Measurements from ENCODE around the gene HOXA7. TPM values are rescaled to one million over a fixed set of nuclear protein-coding genes. Genes with fewer than 3 reads are reported as not detected.
A peak's percentile ranks its signal among the peaks of the same experiment; 100 is the strongest.

The HOXA7 gene
- total RNA-seq, 3 donors from 2014 or later = 17.1 to 29.8 (median 27.9) TPM

- Histone ChIP-seq H3K4me1 (ENCODE audit: low read depth) (peaks cover 40% of the 10 kb centered on the region), H3K4me3 (peak overlapping the region; percentile 7), H3K9me3 (no peaks in the 10 kb centered on the region), H3K36me3 (ENCODE audit: low read depth) (no peaks in the 10 kb centered on the region)
- ATAC-seq = peak; percentile 44
- intact Hi-C loops (cut with DNase I, micrococcal nuclease) = loop anchor here in 1 of 2 donors (10.0 kb wide), 1 partner anchor 783 kb away; no protein-coding TSS in a partner anchor
- no peak for TF ChIP-seq CTCF (IDR thresholded peaks at IDR 0.05)
- peak; percentile 65 to 76 (median 76) for DNase-seq
Observed at GRCh38 chr7:27157702-27158431, 1.4 kb upstream of the HOXA7 start.

GRCh38 chr7:27156916-27157701 is 634 bp upstream of the HOXA7 start:
- no peak for ATAC-seq
- no peaks in the 10 kb centered on the region for H3K9me3 ChIP-seq
- no peaks in the 10 kb centered on the region for H3K36me3 ChIP-seq (ENCODE audit: low read depth)
- intact Hi-C loops (cut with DNase I, micrococcal nuclease) = loop anchor here in 1 of 2 donors (10.0 kb wide), 1 partner anchor 782 kb away; no protein-coding TSS in a partner anchor
- H3K4me1 ChIP-seq (ENCODE audit: low read depth) = peaks cover 38% of the 10 kb centered on the region
- no peak for TF ChIP-seq CTCF (IDR thresholded peaks at IDR 0.05)
- peak overlapping the region; percentile 36 for H3K4me3 ChIP-seq
- DNase-seq = peak in 1 of 3 donors; percentile 63

GRCh38 chr7:27155816-27156507 is 513 bp downstream of the HOXA7 start:
- intact Hi-C loops (cut with DNase I, micrococcal nuclease) = loop anchor here in 1 of 2 donors (10.0 kb wide), 1 partner anchor 781 kb away; no protein-coding TSS in a partner anchor
- peak; percentile 32 for ATAC-seq

GRCh38 chr7:27154901-27155815 is 1.3 kb downstream of the HOXA7 start:
- TF ChIP-seq CTCF (IDR thresholded peaks at IDR 0.05) = no peak
- intact Hi-C loops (cut with DNase I, micrococcal nuclease) = loop anchor here in 1 of 2 donors (10.0 kb wide), 1 partner anchor 780 kb away; no protein-coding TSS in a partner anchor
- ATAC-seq (no peak), DNase-seq (peak in 2 of 3 donors; percentile 66 to 71)
- no peak overlapping the region for H3K4me3 ChIP-seq
- no peaks in the 10 kb centered on the region for H3K9me3 ChIP-seq
- peaks cover 35% of the 10 kb centered on the region for H3K4me1 ChIP-seq (ENCODE audit: low read depth)
- H3K36me3 ChIP-seq (ENCODE audit: low read depth) = no peaks in the 10 kb centered on the region

More at GRCh38 chr7:27155816-27156507, 513 bp downstream of the HOXA7 start:
- Histone ChIP-seq H3K9me3 (no peaks in the 10 kb centered on the region), H3K36me3 (ENCODE audit: low read depth) (no peaks in the 10 kb centered on the region), H3K4me3 (peak overlapping the region; percentile 36), H3K4me1 (ENCODE audit: low read depth) (peaks cover 35% of the 10 kb centered on the region)
- DNase-seq = peak in 2 of 3 donors; percentile 75 to 76
- no peak for TF ChIP-seq CTCF (IDR thresholded peaks at IDR 0.05)
